NCI-H146 (cell line): ENCODE data around the gene TMEM252.

Experiments used
- DNase-seq: peaks from one replicate; lab custom pipeline; 2025; lab: John Stamatoyannopoulos, UW

The TMEM252 gene

GRCh38 chr9:68497629-68498028 lies 43.1 kb downstream of the TMEM252 start:
- DNase-seq: no peak

- no peak for DNase-seq
Measured at GRCh38 chr9:68496356-68496755, 44.3 kb downstream of the TMEM252 start.

- DNase-seq: no peak
Measured at GRCh38 chr9:68495247-68495646, 45.4 kb downstream of the TMEM252 start.

- no peak for DNase-seq
Measured at GRCh38 chr9:68493958-68494577, 46.6 kb downstream of the TMEM252 start.

GRCh38 chr9:68493541-68493940 lies 47.1 kb downstream of the TMEM252 start:
- no peak for DNase-seq

- no peak for DNase-seq
Measured at GRCh38 chr9:68492806-68493205, 47.9 kb downstream of the TMEM252 start.

GRCh38 chr9:68489646-68490045 lies 51.0 kb downstream of the TMEM252 start:
- no peak for DNase-seq

GRCh38 chr9:68488126-68488525 lies 52.6 kb downstream of the TMEM252 start:
- DNase-seq: no peak
